ENCODE results near the gene CLTC. TPM values are rescaled to one million over a fixed set of nuclear protein-coding genes. Genes with fewer than 3 reads are reported as not detected.

The CLTC gene
- polyA plus RNA-seq, 1 of the 3 experiments (the other 2 are of a cell fraction): 160 TPM

DNA sequence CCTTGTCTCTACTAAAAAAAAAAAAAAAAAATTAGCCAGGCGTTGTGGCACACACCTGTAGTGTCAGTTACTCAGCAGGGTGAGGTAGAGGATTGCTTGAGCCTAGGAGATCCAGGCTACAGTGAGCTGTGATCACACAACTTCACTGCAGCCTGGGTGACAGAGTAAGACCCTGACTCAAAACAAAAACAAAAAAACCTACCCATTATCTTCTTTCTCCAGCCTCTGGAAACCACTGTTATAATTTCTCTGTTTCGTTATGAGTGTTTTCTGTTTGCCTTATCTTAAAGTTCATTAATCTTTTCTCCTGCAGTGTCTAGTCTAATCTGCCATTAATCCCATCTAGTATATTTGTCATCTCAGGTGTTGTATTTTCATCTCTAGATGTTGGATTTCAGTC, 18.6 kb upstream of the CLTC start:
- POLR2A ChIA-PET: no interaction called here

GRCh38 chr17:59607061-59607460, 12.6 kb upstream of the CLTC start:
- peaks cover 74 to 86% of the 10 kb centered on the region in 2 experiments for H3K36me3 ChIP-seq (replicated peaks in 1 of 2; ENCODE audit: control insufficient read depth in 1 of 2, insufficient read depth in 2 of 2, low read length in 1 of 2)
- H3K4me3 ChIP-seq (ENCODE audit: low read depth in 2 of 2, low read length in 1 of 2): no peak overlapping the region
- H3K4me2 ChIP-seq: no peak overlapping the region
- whole genome bisulfite sequencing (ENCODE audit: low lambda C conversion rate): 91% methylated on average over 3 of the region's 3 CpGs
- no peaks in the 10 kb centered on the region for H4K20me1 ChIP-seq (ENCODE audit: insufficient read depth)
- no peak overlapping the region for H2AFZ ChIP-seq (ENCODE audit: low read depth)
- H3K4me1 ChIP-seq (ENCODE audit: control insufficient read depth in 1 of 2, insufficient read depth in 2 of 2, low read depth in 1 of 2, low read length in 1 of 2): no peaks in the 10 kb centered on the region
- ChIA-PET CTCF (interaction anchor here (0.9 to 2.0 kb wide), 2 partner anchors 11 to 85 kb away, joined by 5 to 8 read pairs; no protein-coding TSS in a partner anchor), POLR2A (no interaction called here)
- no peak for DNase-seq
- no peaks in the 10 kb centered on the region for H3K79me2 ChIP-seq (ENCODE audit: insufficient read depth)
- H3K9me2 ChIP-seq: no peaks in the 10 kb centered on the region
- no peak overlapping the region for H3K9ac ChIP-seq
- no peak overlapping the region for H3K27ac ChIP-seq (ENCODE audit: low read depth in 2 of 2, low read length in 1 of 2)
- H3K27me3 ChIP-seq (ENCODE audit: insufficient read depth): no peaks in the 10 kb centered on the region
- peaks cover 21% of the 10 kb centered on the region for H3F3A ChIP-seq (replicated peaks; ENCODE audit: insufficient read depth)
- TF ChIP-seq ZBTB33 (IDR thresholded peaks at IDR 0.05; ENCODE audit: borderline replicate concordance, low read depth) (no peak), YY1 (IDR thresholded peaks at IDR 0.05; ENCODE audit: low read depth) (no peak), CHD2 (IDR thresholded peaks at IDR 0.05; ENCODE audit: low read length, partially characterized antibody) (no peak), GATA2 (CRISPR knock-in tag; IDR thresholded peaks at IDR 0.05) (no peak), NFIC (IDR thresholded peaks at IDR 0.05; ENCODE audit: borderline replicate concordance) (no peak), EP300 (IDR thresholded peaks at IDR 0.05; ENCODE audit: borderline replicate concordance in 1 of 2, low read depth in 1 of 2, low read length in 1 of 2) (no peak), RCOR1 (IDR thresholded peaks at IDR 0.05; ENCODE audit: low read length) (no peak)
- no peaks in the 10 kb centered on the region for H3K9me3 ChIP-seq

More for the DNA sequence above, 18.6 kb upstream of the CLTC start:
- Histone ChIP-seq H3K27me3 (ENCODE audit: insufficient read depth) (no peaks in the 10 kb centered on the region), H3K4me2 (no peak overlapping the region), H3K27ac (ENCODE audit: low read depth in 2 of 2, low read length in 1 of 2) (no peak overlapping the region), H3K79me2 (ENCODE audit: insufficient read depth) (no peaks in the 10 kb centered on the region), H2AFZ (ENCODE audit: low read depth) (no peak overlapping the region), H3K9ac (no peak overlapping the region), H3K4me3 (ENCODE audit: low read depth in 2 of 2, low read length in 1 of 2) (no peak overlapping the region), H4K20me1 (ENCODE audit: insufficient read depth) (no peaks in the 10 kb centered on the region), H3K9me3 (no peaks in the 10 kb centered on the region), H3K36me3 (replicated peaks in 1 of 2; ENCODE audit: control insufficient read depth in 1 of 2, insufficient read depth in 2 of 2, low read length in 1 of 2) (peaks cover 58 to 61% of the 10 kb centered on the region in 2 experiments), H3K4me1 (ENCODE audit: control insufficient read depth in 1 of 2, insufficient read depth in 2 of 2, low read depth in 1 of 2, low read length in 1 of 2) (no peaks in the 10 kb centered on the region), H3K9me2 (no peaks in the 10 kb centered on the region), H3F3A (replicated peaks; ENCODE audit: insufficient read depth) (peaks cover 3% of the 10 kb centered on the region)
- no peak for DNase-seq
- TF ChIP-seq GATA2 (CRISPR knock-in tag; IDR thresholded peaks at IDR 0.05) (no peak), SIN3A (IDR thresholded peaks at IDR 0.05; ENCODE audit: borderline replicate concordance, low read depth, low read length) (no peak), YY1 (IDR thresholded peaks at IDR 0.05; ENCODE audit: low read depth) (no peak), MXI1 (IDR thresholded peaks at IDR 0.05; ENCODE audit: low read depth, low read length) (no peak), FOXJ3 (CRISPR knock-in tag; IDR thresholded peaks at IDR 0.05) (no peak)
- TF ChIP-seq, protein P1, sequence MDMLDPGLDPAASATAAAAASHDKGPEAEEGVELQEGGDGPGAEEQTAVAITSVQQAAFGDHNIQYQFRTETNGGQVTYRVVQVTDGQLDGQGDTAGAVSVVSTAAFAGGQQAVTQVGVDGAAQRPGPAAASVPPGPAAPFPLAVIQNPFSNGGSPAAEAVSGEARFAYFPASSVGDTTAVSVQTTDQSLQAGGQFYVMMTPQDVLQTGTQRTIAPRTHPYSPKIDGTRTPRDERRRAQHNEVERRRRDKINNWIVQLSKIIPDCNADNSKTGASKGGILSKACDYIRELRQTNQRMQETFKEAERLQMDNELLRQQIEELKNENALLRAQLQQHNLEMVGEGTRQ (IDR thresholded peaks at IDR 0.05; ENCODE audit: borderline replicate concordance, low read depth, low read length): no peak
- 90% methylated on average over 2 of the region's 2 CpGs for WGBS (ENCODE audit: low lambda C conversion rate)
- CTCF ChIA-PET: interaction anchor here (1.0 to 1.1 kb wide), 2 partner anchors 79 to 541 kb away, joined by 3 read pairs; no protein-coding TSS in a partner anchor

Data from SK-N-SH (cell line).